H9 (cell line): ENCODE measurements around the gene NT5C3A. TPM values are rescaled to one million over a fixed set of nuclear protein-coding genes. Genes with fewer than 3 reads are reported as not detected.

ENCODE experiments used
- DNase-seq: peaks from one replicate; pipeline ENCODE4 v3.0.0-alpha.2; 2017
- H2AFZ ChIP-seq: one replicate; pipeline ENCODE4 v1.6.1; 2013; ENCODE audit warnings: mild to moderate bottlenecking, low read length, control low read depth, moderate library complexity
- H2AK5ac ChIP-seq: 2 replicates; pipeline ENCODE4 v1.6.1; 2013; ENCODE audit warnings: low read length, control low read depth, mixed read lengths; ENCODE audit not compliant: insufficient read length
- H2BK120ac ChIP-seq: one replicate; pipeline ENCODE4 v1.6.1; 2013; ENCODE audit warnings: low read depth, mild to moderate bottlenecking, low read length, control low read depth, inconsistent platforms; ENCODE audit not compliant: poor library complexity, severe bottlenecking
- H2BK12ac ChIP-seq: 2 replicates; pipeline ENCODE4 v1.6.1; 2013; ENCODE audit warnings: low read length, control low read depth, mixed read lengths, low read depth; ENCODE audit not compliant: insufficient read length
- H2BK15ac ChIP-seq: 2 replicates; pipeline ENCODE4 v1.6.1; 2013; ENCODE audit warnings: low read depth, low read length, control low read depth
- H2BK20ac ChIP-seq: one replicate; pipeline ENCODE4 v1.6.1; 2013; ENCODE audit warnings: low read depth, mild to moderate bottlenecking, low read length, control low read depth, inconsistent platforms; ENCODE audit not compliant: poor library complexity, severe bottlenecking
- H2BK5ac ChIP-seq: 2 replicates; pipeline ENCODE4 v1.6.1; 2013; ENCODE audit warnings: low read length, control low read depth, mixed read lengths; ENCODE audit not compliant: insufficient read length
- H3K14ac ChIP-seq: 2 replicates; pipeline ENCODE4 v1.6.1; 2013; ENCODE audit warnings: low read length, control low read depth; ENCODE audit not compliant: insufficient read depth
- H3K18ac ChIP-seq: 2 replicates; pipeline ENCODE4 v1.6.1; 2013; ENCODE audit warnings: low read depth, mild to moderate bottlenecking, mixed read lengths, low read length, control low read depth; ENCODE audit not compliant: insufficient read length
- H3K23ac ChIP-seq: 2 replicates; pipeline ENCODE4 v1.6.1; 2013; ENCODE audit warnings: low read length, control low read depth, mixed read lengths, low read depth; ENCODE audit not compliant: insufficient read length
- H3K23me2 ChIP-seq: 2 replicates; pipeline ENCODE4 v1.6.1; 2013; ENCODE audit warnings: low read depth, mild to moderate bottlenecking, mixed read lengths, low read length, control low read depth; ENCODE audit not compliant: insufficient read length, poor library complexity, severe bottlenecking
- H3K27ac ChIP-seq: 2 replicates; pipeline ENCODE4 v1.5.1; 2013; ENCODE audit warnings: low read length, control low read depth, mixed read lengths, low read depth; ENCODE audit not compliant: insufficient read length
- H3K27me3 ChIP-seq: 2 replicates; pipeline ENCODE4 v1.6.1; 2013; ENCODE audit warnings: low read length, control low read depth, inconsistent platforms; ENCODE audit not compliant: insufficient read depth
- H3K4ac ChIP-seq: 2 replicates; pipeline ENCODE4 v1.6.1; 2013; ENCODE audit warnings: low read depth, mild to moderate bottlenecking, control low read depth, inconsistent platforms, low read length, moderate library complexity
- H3K4me1 ChIP-seq: 2 replicates; pipeline ENCODE4 v1.6.1; 2013; ENCODE audit warnings: low read length, control low read depth, inconsistent platforms; ENCODE audit not compliant: insufficient read depth
- H3K4me2 ChIP-seq: 2 replicates; pipeline ENCODE4 v1.6.1; 2013; ENCODE audit warnings: low read length, control low read depth, mixed read lengths; ENCODE audit not compliant: insufficient read length, insufficient read depth
- H3K56ac ChIP-seq: 2 replicates; pipeline ENCODE4 v1.6.1; 2013; ENCODE audit warnings: low read depth, mild to moderate bottlenecking, mixed read lengths, low read length, control low read depth; ENCODE audit not compliant: insufficient read length
- H3K79me1 ChIP-seq: 2 replicates; pipeline ENCODE4 v1.6.1; 2013; ENCODE audit warnings: low read depth, mild to moderate bottlenecking, moderate library complexity, low read length, control low read depth, inconsistent platforms; ENCODE audit not compliant: insufficient read depth, poor library complexity, severe bottlenecking
- H3K79me2 ChIP-seq: 2 replicates; pipeline ENCODE4 v1.6.1; 2013; ENCODE audit warnings: low read length, control low read depth, inconsistent platforms; ENCODE audit not compliant: insufficient read depth
- H3K9ac ChIP-seq: 2 replicates; pipeline ENCODE4 v1.6.1; 2013; ENCODE audit warnings: low read length, control low read depth, mixed read lengths; ENCODE audit not compliant: insufficient read length; ENCODE audit errors: extremely low read depth
- H3K9me3 ChIP-seq: one replicate; pipeline ENCODE4 v1.6.1; 2013; ENCODE audit warnings: low read depth, low read length, inconsistent platforms; ENCODE audit not compliant: control insufficient read depth
- H3T11ph ChIP-seq: one replicate; pipeline ENCODE4 v1.6.1; 2013; ENCODE audit warnings: mild to moderate bottlenecking, low read length, control low read depth, inconsistent platforms
- H4K20me1 ChIP-seq: one replicate; pipeline ENCODE4 v1.6.1; 2013; ENCODE audit not compliant: control insufficient read depth, insufficient read length, insufficient read depth
- H4K5ac ChIP-seq: 2 replicates; pipeline ENCODE4 v1.6.1; 2013; ENCODE audit warnings: low read depth, mild to moderate bottlenecking, mixed read lengths, low read length, control low read depth; ENCODE audit not compliant: insufficient read length
- H4K8ac ChIP-seq: replicated peaks from 2 replicates; pipeline ENCODE4 v1.6.1; 2013; ENCODE audit warnings: low read length, control low read depth, mixed read lengths, low read depth; ENCODE audit not compliant: insufficient read length
- H4K91ac ChIP-seq: 2 replicates; pipeline ENCODE4 v1.6.1; 2013; ENCODE audit warnings: low read depth, mild to moderate bottlenecking, moderate library complexity, mixed read lengths, low read length, control low read depth; ENCODE audit not compliant: insufficient read length
- H3K27ac Mint-ChIP-seq, 3 experiments: 2 replicates in 2 of 3; 3 replicates in 1 of 3; pipeline ENCODE4 v1.8.0; 2020 to 2021; ENCODE audit warnings: mixed read lengths in 3 of 3, mild to moderate bottlenecking in 1 of 3, moderate library complexity in 1 of 3
- H3K27me3 Mint-ChIP-seq: 2 replicates; pipeline ENCODE4 v1.8.0; 2021; ENCODE audit warnings: low read depth, mild to moderate bottlenecking, moderate library complexity, mixed read lengths
- H3K36me3 Mint-ChIP-seq, 3 experiments: 2 replicates in 2 of 3; 3 replicates in 1 of 3; pipeline ENCODE4 v1.8.0; 2020 to 2021; ENCODE audit warnings: low read depth in 3 of 3, mixed read lengths in 3 of 3; ENCODE audit not compliant: insufficient read depth in 1 of 3
- H3K4me1 Mint-ChIP-seq, 2 experiments: 2 replicates each; pipeline ENCODE4 v1.8.0; 2020; ENCODE audit warnings: mixed read lengths in 2 of 2
- H3K4me3 Mint-ChIP-seq, 2 experiments: 2 replicates in 1 of 2; 3 replicates in 1 of 2; pipeline ENCODE4 v1.8.0; 2020 to 2021; ENCODE audit warnings: mild to moderate bottlenecking in 2 of 2, mixed read lengths in 2 of 2, moderate library complexity in 1 of 2
- H3K9me3 Mint-ChIP-seq, 2 experiments: 2 replicates in 1 of 2; 3 replicates in 1 of 2; pipeline ENCODE4 v1.8.0; 2020; ENCODE audit warnings: mild to moderate bottlenecking in 2 of 2, mixed read lengths in 2 of 2, moderate library complexity in 1 of 2
- CTCF ChIP-seq: fragments of 200-600 bp; sonication (generic); conservative IDR thresholded peaks from 3 replicates; pipeline ENCODE4 v1.8.0; 2021; ENCODE audit warnings: antibody characterized with exemption, mild to moderate bottlenecking
- WGBS: extraction: QIAGEN DNeasy Blood & Tissue Kit; methylation state at CpG from one replicate; pipeline ENCODE4 v1.1.7; 2013; ENCODE audit warnings: missing lambda C conversion rate, low lambda C conversion rate, mixed read lengths; ENCODE audit not compliant: insufficient read length; ENCODE audit errors: extremely low coverage; 5-methylcytosine and 5-hydroxymethylcytosine counted together
- total RNA-seq: library from RNA; stranded (reverse); gene quantifications from 2 replicates; pipeline ENCODE4 v1.2.1, GENCODE V29; 2021

NT5C3A gene
- total RNA-seq, 1 experiment from 2014 or later = 22.1 TPM

- no peaks in the 10 kb centered on the region for H4K20me1 ChIP-seq
- no peak overlapping the region for H2BK12ac ChIP-seq
- H3K27me3 Mint-ChIP-seq = no peaks in the 10 kb centered on the region
These were observed 26.8 kb downstream of the NT5C3A start for GRCh38 chr7:33035776-33036175.

More at GRCh38 chr7:33035776-33036175, 26.8 kb downstream of the NT5C3A start:
- Histone ChIP-seq H3K23ac (no peak overlapping the region), H3K27ac (no peak overlapping the region), H4K8ac (no peak overlapping the region), H2AK5ac (no peak overlapping the region), H2BK120ac (no peak overlapping the region), H3K23me2 (no peaks in the 10 kb centered on the region), H3K9me3 (no peaks in the 10 kb centered on the region), H2BK15ac (no peak overlapping the region), H3K18ac (no peak overlapping the region), H3K14ac (no peak overlapping the region), H3K4me2 (no peak overlapping the region), H2BK20ac (no peak overlapping the region), H3K27me3 (no peaks in the 10 kb centered on the region), H4K91ac (no peak overlapping the region), H3K9ac (no peak overlapping the region), H3K56ac (no peak overlapping the region), H3T11ph (no peak overlapping the region), H3K79me1 (peaks cover 1% of the 10 kb centered on the region), H2AFZ (no peak overlapping the region), H2BK5ac (no peak overlapping the region), H3K79me2 (no peaks in the 10 kb centered on the region; the same call in 1 of the 2 replicates), H3K4ac (no peak overlapping the region), H4K5ac (no peak overlapping the region), H3K4me1 (no peaks in the 10 kb centered on the region)
- Mint-ChIP-seq H3K4me1 (no peaks in the 10 kb centered on the region), H3K27ac (no peak overlapping the region), H3K4me3 (no peak overlapping the region), H3K9me3 (no peaks in the 10 kb centered on the region), H3K36me3 (peaks cover 0 to 1% (median 0%) of the 10 kb centered on the region in 3 experiments; a peak in 1 of 7 replicates)
- TF ChIP-seq CTCF = no peak
- no peak for DNase-seq
- WGBS = no CpG with 5 or more reads among the region's 2 CpGs
